Liver (tissue), 3 donors: ENCODE results near the gene SEPHS1.
A peak's percentile ranks its signal among the peaks of the same experiment; 100 is the strongest.

Experiments
- CTCF ChIP-seq: fragments of 150-350 bp; IDR thresholded peaks from 2 replicates; pipeline ENCODE4 v1.5.1; 2017; ENCODE audit warnings: improper control_type of control experiment, low read depth, low read length; ENCODE audit not compliant: missing input control
- EGR1 ChIP-seq, 2 donors: IDR thresholded peaks; 2 replicates each; pipeline ENCODE4 v1.6.1; 2016 to 2018; ENCODE audit warnings: antibody characterized with exemption in 2 of 2, low read depth in 2 of 2
- REST ChIP-seq: IDR thresholded peaks from 2 replicates; pipeline ENCODE4 v1.6.1; 2016; ENCODE audit warnings: antibody characterized with exemption, mild to moderate bottlenecking
- TAF1 ChIP-seq: conservative IDR thresholded peaks from 2 replicates; pipeline ENCODE4 v1.6.1; 2016; ENCODE audit warnings: antibody characterized with exemption, mild to moderate bottlenecking
- donor health status: healthy.
- donor health status: healthy.

- TF ChIP-seq CTCF (no peak), TAF1 (no peak), EGR1 (IDR thresholded peaks at IDR 0.05; ENCODE audit: low read depth in 2 of 2) (no peak), REST (peak; percentile 80)
Measured at GRCh38 chr10:13349463-13350274, 1.6 kb upstream of the SEPHS1 start.
